ENCODE results near the gene TLCD4.

- no peak for TF ChIP-seq CTCF (IDR thresholded peaks at IDR 0.05; ENCODE audit: low read length)
- no peak for TF ChIP-seq EZH2phosphoT487 (IDR thresholded peaks at IDR 0.05; ENCODE audit: low read length)
- TF ChIP-seq EZH2 (optimal IDR thresholded peaks at IDR 0.05; ENCODE audit: low read depth, low read length), result no peak
Measured at GRCh38 chr1:95145493-95145892, 28.3 kb downstream of the TLCD4 start.
